ENCODE results near the gene MLLT6. TPM values are rescaled to one million over a fixed set of nuclear protein-coding genes. Genes with fewer than 3 reads are reported as not detected.

Gene MLLT6
- total RNA-seq, 1 donor from 2014 or later: 70.2 TPM

DNA sequence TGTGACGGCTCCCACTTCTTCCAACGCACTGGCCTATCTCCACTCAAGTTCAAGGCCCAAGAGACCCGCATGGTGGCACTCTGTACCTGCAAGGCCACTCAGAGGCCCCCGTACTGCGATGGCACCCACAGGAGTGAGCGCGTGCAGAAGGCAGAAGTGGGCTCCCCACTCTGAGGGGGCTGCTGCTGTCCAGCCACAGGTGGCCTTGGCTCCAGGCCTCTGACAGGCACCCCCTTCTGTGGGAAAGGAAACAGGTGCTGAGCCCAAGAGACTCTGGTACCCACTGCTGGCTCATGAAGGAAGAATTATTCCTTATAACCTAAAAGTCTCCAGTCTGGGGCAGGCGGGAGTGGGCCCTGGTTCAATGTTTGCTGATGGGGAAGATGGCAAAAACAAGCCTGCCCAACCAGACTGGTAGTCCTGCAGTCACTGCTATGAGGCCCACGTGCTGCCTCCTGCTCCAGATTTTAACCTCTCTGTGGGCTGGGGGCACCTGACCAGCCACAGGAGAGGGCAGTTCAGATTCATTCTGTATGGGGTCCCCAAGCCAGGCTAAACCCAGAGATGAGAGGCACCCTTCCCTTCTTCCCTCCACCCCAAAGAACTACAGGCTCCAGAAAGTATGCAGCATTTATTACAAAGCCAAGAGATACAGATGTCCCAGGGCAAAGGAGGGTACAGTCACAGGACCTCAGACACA is 28.4 kb downstream of the MLLT6 start:
- Histone ChIP-seq H3K4me3 (no peak overlapping the region), H3K4me1 (peaks cover 49% of the 10 kb centered on the region), H3K36me3 (peaks cover 0 to 22% of the 10 kb centered on the region in 2 donors)

DNA sequence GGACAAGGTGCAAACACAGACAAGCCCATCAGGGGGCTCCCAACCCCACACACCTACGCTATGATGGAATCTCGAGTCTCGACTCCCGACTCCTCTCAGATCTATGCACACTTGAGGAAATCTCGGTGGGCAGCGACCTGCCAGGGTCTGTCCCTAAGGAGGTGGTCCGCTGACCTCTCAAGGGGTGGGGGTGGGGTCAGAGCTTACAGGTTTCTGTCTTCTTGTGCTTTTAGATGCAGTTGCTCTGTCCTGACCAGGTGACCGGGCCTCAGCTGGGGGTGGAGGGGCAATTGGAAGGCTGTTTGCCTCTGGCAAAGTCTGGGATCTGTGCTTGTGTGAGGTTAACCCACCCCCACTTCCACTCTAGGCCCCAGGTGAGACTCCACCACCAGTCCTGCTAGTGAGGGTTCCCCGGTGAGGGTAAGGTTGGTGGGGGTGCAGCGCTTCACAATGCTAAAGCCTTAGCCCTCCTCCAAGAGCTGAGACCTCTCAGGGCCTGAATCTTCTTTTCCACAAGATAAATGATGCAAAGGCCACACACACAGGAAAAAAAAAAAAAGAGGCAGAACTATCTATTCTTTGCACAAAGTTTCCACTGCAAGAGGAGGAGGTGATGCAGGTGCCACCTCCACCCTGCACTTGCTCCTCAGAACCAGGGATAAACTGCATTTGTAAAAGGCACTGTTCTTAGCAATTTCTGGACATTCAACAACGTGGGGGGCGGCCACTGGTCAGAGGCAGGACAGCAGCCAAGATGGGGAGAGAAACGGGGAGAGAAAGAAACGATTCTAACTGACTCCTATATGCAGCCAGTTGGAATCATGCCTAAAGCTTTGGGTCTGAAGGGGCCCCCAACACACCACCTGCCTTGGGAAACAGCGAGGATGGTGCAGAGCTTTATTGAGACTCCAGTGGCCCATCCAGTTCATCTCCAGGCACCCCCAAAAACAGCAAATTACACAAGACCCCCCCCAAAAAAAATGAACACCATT is 29.2 kb downstream of the MLLT6 start:
- Histone ChIP-seq H3K27ac (no peak overlapping the region), H3K9me3 (no peaks in the 10 kb centered on the region), H3K36me3 (peaks cover 0 to 30% of the 10 kb centered on the region in 2 donors), H3K27me3 (no peaks in the 10 kb centered on the region), H3K4me3 (no peak overlapping the region), H3K4me1 (peaks cover 46% of the 10 kb centered on the region)
- intact Hi-C loops (cut with DNase I): loop anchor here (2.0 to 5.0 kb wide), 2 partner anchors 42 to 57 kb away; no protein-coding TSS in a partner anchor
- no peak for DNase-seq (ENCODE audit: extremely low spot score in 2 of 2)
- TF ChIP-seq POLR2AphosphoS5 (IDR thresholded peaks at IDR 0.05; ENCODE audit: insufficient read depth in 1 of 2, low read depth in 1 of 2) (no peak), CTCF (IDR thresholded peaks at IDR 0.05) (no peak), POLR2A (IDR thresholded peaks at IDR 0.05) (no peak)

More for the DNA sequence above, 28.4 kb downstream of the MLLT6 start:
- no peaks in the 10 kb centered on the region for H3K27me3 ChIP-seq
- TF ChIP-seq POLR2A (IDR thresholded peaks at IDR 0.05): no peak
- TF ChIP-seq POLR2AphosphoS5 (IDR thresholded peaks at IDR 0.05; ENCODE audit: insufficient read depth in 1 of 2, low read depth in 1 of 2): no peak
- no peak for TF ChIP-seq CTCF (IDR thresholded peaks at IDR 0.05)
- intact Hi-C loops (cut with DNase I): loop anchor here (5.0 kb wide), 1 partner anchor 41 kb away; no protein-coding TSS in a partner anchor
- no peaks in the 10 kb centered on the region for H3K9me3 ChIP-seq
- no peak for DNase-seq (ENCODE audit: extremely low spot score in 2 of 2)
- no peak overlapping the region for H3K27ac ChIP-seq

DNA sequence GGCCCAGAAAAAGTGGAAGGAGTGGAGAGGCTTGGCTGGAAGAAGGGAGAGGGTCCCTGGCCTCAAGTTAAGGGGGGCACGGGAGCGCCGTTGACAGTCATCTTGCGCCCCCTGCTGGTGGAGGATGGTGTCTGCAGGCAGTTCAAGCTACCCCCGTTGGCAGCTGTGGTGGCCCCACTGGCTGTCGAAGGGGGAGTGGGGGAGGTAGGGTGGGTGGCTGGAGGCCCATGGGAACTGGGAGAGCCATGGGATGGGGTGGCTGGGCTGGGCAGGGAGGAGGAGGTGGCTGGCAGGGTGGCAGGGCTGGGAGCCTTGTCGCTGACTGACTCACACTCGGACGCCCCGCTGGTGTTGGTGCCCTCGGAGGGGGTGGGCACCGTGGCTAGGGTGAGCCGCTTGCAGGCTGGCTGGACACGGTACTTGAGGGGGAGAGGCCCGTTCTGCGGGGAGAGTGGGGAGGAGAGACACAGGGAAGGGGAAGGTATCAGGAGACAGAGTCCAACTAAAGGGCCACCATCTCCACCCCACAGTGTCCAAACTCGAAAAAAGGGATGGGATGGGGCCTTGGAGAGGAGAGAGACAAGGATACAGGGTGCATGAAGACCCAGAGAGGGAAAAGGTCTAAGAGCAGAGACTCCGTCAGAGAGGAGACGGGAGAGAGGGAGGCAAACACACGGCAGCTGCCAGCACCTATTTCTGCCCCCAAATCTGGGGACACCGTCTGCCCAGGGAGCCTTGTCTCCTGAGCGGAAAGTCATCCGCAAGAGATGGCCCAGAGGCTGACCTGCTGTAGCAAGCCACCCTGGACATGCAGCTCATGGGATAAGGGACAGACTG is 30.3 kb downstream of the MLLT6 start:
- no peaks in the 10 kb centered on the region for H3K27me3 ChIP-seq
- peaks cover 40% of the 10 kb centered on the region for H3K4me1 ChIP-seq
- no peak overlapping the region for H3K4me3 ChIP-seq
- no peaks in the 10 kb centered on the region for H3K9me3 ChIP-seq
- no peak for DNase-seq (ENCODE audit: extremely low spot score in 2 of 2)
- H3K36me3 ChIP-seq: peaks cover 0 to 30% of the 10 kb centered on the region in 2 donors
- TF ChIP-seq CTCF (IDR thresholded peaks at IDR 0.05) (peak; percentile 93 to 97 (median 94)), POLR2A (IDR thresholded peaks at IDR 0.05) (no peak)
- intact Hi-C loops (cut with DNase I): loop anchor here (2.0 kb wide), 1 partner anchor 59 kb away; no protein-coding TSS in a partner anchor
- no peak overlapping the region for H3K27ac ChIP-seq

GRCh38 chr17:38738007-38738662 is 33.1 kb downstream of the MLLT6 start:
- peaks cover 0 to 30% of the 10 kb centered on the region in 2 donors for H3K36me3 ChIP-seq
- no peaks in the 10 kb centered on the region for H3K27me3 ChIP-seq
- no peaks in the 10 kb centered on the region for H3K9me3 ChIP-seq
- DNase-seq (ENCODE audit: extremely low spot score in 2 of 2): no peak
- H3K27ac ChIP-seq: no peak overlapping the region
- TF ChIP-seq POLR2A (IDR thresholded peaks at IDR 0.05): no peak
- no peak for TF ChIP-seq CTCF (IDR thresholded peaks at IDR 0.05)
- TF ChIP-seq POLR2AphosphoS5 (IDR thresholded peaks at IDR 0.05; ENCODE audit: insufficient read depth in 1 of 2, low read depth in 1 of 2): no peak
- intact Hi-C loops (cut with DNase I): no loop called here
- peaks cover 42% of the 10 kb centered on the region for H3K4me1 ChIP-seq
- H3K4me3 ChIP-seq: no peak overlapping the region
